SH-SY5Y (cell line): ENCODE measurements around the gene LSM10.

Source experiments
- GATA2 ChIP-seq: IDR thresholded peaks from 2 replicates; pipeline ENCODE4 v1.6.1; 2011; ENCODE audit warnings: mild to moderate bottlenecking, low read depth, low read length
- GATA3 ChIP-seq: IDR thresholded peaks from 2 replicates; pipeline ENCODE4 v1.6.1; 2011; ENCODE audit warnings: low read depth, mild to moderate bottlenecking, low read length, moderate library complexity

GRCh38 chr1:36447450-36447849 is 49.7 kb upstream of the LSM10 start:
- no peak for TF ChIP-seq GATA2
- TF ChIP-seq GATA3 = no peak
